MCF 10A (cell line): Measurements from ENCODE around the gene SLC2A4. TPM values are rescaled to one million over a fixed set of nuclear protein-coding genes. Genes with fewer than 3 reads are reported as not detected.

ENCODE experiments used
- BruUV-seq: library from RNA; stranded (reverse); fragments of 400-500 nt; replicated peaks from 2 replicates; lab custom pipeline; 2021; lab: Mats Ljungman, UMichigan
- CTCF ChIA-PET: fragments of 300-600 bp; sonication (Branson Sonifier 250); formaldehyde crosslinking; extraction: SDS; loops from one replicate; lab custom pipeline; 2021; ENCODE audit warnings: antibody characterized with exemption, inconsistent platforms; lab: Yijun Ruan, JAX
- POLR2A ChIA-PET: fragments of 300-600, 350-650 bp; sonication (Branson Sonifier 250); formaldehyde crosslinking; extraction: SDS; loops from one replicate; lab custom pipeline; 2020; ENCODE audit warnings: antibody characterized with exemption, inconsistent platforms; lab: Yijun Ruan, JAX
- DNase-seq: peaks from one replicate; pipeline ENCODE4 v3.0.0-alpha.2; 2018; ENCODE audit not compliant: unreplicated experiment
- H3K27ac Mint-ChIP-seq: one replicate; pipeline ENCODE4 v1.8.0; 2022; ENCODE audit warnings: mild to moderate bottlenecking, low read depth, mixed read lengths; ENCODE audit not compliant: unreplicated experiment
- H3K27me3 Mint-ChIP-seq: one replicate; pipeline ENCODE4 v1.8.0; 2022; ENCODE audit warnings: mixed read lengths; ENCODE audit not compliant: insufficient read depth, unreplicated experiment
- H3K36me3 Mint-ChIP-seq: one replicate; pipeline ENCODE4 v1.8.0; 2022; ENCODE audit warnings: mild to moderate bottlenecking, moderate library complexity, mixed read lengths; ENCODE audit not compliant: insufficient read depth, unreplicated experiment
- H3K4me1 Mint-ChIP-seq: one replicate; pipeline ENCODE4 v1.8.0; 2022; ENCODE audit warnings: mixed read lengths; ENCODE audit not compliant: insufficient read depth, unreplicated experiment
- H3K4me3 Mint-ChIP-seq: one replicate; pipeline ENCODE4 v1.8.0; 2022; ENCODE audit warnings: mild to moderate bottlenecking, moderate library complexity, mixed read lengths; ENCODE audit not compliant: unreplicated experiment
- H3K9me3 Mint-ChIP-seq: one replicate; pipeline ENCODE4 v1.8.0; 2022; ENCODE audit warnings: mixed read lengths; ENCODE audit not compliant: unreplicated experiment
- intact Hi-C: fragments of 100-400 bp; cut with micrococcal nuclease; formaldehyde crosslinking; loops from 2 replicates; pipeline ENCODE4 v1.14.1; 2022
- total RNA-seq: library from RNA; stranded (reverse); gene quantifications from 2 replicates; pipeline ENCODE4 v1.2.3, GENCODE V29; 2022
- TF ChIP-seq, protein P1 (sequence below): fragments of 200-600 bp; IDR thresholded peaks from one replicate; pipeline ENCODE4 v1.8.0; 2022; ENCODE audit warnings: antibody characterized with exemption, mild to moderate bottlenecking; ENCODE audit not compliant: unreplicated experiment

The SLC2A4 gene
- total RNA-seq, 1 experiment from 2014 or later = not detected

DNA sequence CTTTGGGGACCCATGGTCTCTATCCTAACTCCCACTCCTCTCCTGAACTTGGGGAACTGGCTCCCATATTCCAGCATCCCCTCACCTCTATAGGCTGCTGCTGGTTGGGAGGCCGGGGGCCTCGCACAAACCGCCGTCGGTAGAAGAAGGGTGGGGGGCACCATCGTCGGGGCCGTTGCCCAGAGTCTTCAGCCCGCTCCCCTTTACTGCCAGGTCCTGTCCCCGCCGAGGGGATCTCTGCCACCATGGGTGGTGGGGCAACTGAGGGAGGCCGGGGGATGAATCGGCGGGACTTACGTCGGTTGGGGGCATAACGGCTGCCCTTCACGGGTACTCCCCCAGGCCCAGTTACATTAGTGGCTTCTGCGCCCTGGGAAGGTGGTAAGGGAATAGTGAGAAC is 8.6 kb downstream of the SLC2A4 start:
- Mint-ChIP-seq H3K9me3 (no peaks in the 10 kb centered on the region), H3K27ac (no peak overlapping the region), H3K4me1 (peaks cover 11% of the 10 kb centered on the region), H3K4me3 (no peak overlapping the region), H3K27me3 (peaks cover 22% of the 10 kb centered on the region), H3K36me3 (peaks cover 5% of the 10 kb centered on the region)
- intact Hi-C loops = no loop called here
- no TSS peak for BruUV-seq
- DNase-seq = no peak
- TF ChIP-seq, protein P1, sequence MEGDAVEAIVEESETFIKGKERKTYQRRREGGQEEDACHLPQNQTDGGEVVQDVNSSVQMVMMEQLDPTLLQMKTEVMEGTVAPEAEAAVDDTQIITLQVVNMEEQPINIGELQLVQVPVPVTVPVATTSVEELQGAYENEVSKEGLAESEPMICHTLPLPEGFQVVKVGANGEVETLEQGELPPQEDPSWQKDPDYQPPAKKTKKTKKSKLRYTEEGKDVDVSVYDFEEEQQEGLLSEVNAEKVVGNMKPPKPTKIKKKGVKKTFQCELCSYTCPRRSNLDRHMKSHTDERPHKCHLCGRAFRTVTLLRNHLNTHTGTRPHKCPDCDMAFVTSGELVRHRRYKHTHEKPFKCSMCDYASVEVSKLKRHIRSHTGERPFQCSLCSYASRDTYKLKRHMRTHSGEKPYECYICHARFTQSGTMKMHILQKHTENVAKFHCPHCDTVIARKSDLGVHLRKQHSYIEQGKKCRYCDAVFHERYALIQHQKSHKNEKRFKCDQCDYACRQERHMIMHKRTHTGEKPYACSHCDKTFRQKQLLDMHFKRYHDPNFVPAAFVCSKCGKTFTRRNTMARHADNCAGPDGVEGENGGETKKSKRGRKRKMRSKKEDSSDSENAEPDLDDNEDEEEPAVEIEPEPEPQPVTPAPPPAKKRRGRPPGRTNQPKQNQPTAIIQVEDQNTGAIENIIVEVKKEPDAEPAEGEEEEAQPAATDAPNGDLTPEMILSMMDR = no peak
- ChIA-PET POLR2A (no interaction called here), CTCF (interaction anchor here (0.7 kb wide), 1 partner anchor 10 kb away, joined by 3 read pairs; no protein-coding TSS in a partner anchor)

DNA sequence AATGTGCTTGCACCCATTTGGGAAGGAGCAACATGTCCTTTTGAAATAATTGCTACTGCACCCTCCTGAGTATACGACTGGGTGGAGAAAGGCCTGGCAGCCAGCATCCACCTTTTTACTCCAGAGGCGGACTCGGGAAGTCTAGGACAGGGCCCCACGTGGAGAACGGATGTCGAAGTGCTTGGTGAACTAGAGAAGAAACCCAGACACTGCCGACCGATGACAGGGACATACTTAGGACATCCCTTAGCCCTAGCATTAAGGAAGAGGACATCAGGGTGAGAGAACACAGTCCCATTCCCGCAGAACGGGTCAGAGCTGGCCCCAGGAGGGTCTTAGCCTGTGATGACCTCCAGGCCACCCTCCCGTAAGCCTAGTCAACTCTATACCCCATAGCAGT is 9.2 kb downstream of the SLC2A4 start:
- H3K4me3 Mint-ChIP-seq = no peak overlapping the region
- H3K27me3 Mint-ChIP-seq = peaks cover 22% of the 10 kb centered on the region
- DNase-seq = no peak
- intact Hi-C loops = no loop called here
- TF ChIP-seq, protein P1 = no peak
- peaks cover 11% of the 10 kb centered on the region for H3K4me1 Mint-ChIP-seq
- ChIA-PET POLR2A (no interaction called here), CTCF (interaction anchor here (0.7 to 3.6 kb wide), 2 partner anchors 11 kb away, joined by 3 to 23 read pairs; partner anchors contain the start of gene SLC2A4)
- no peaks in the 10 kb centered on the region for H3K9me3 Mint-ChIP-seq
- peaks cover 10% of the 10 kb centered on the region for H3K36me3 Mint-ChIP-seq
- no TSS peak for BruUV-seq
- no peak overlapping the region for H3K27ac Mint-ChIP-seq

DNA sequence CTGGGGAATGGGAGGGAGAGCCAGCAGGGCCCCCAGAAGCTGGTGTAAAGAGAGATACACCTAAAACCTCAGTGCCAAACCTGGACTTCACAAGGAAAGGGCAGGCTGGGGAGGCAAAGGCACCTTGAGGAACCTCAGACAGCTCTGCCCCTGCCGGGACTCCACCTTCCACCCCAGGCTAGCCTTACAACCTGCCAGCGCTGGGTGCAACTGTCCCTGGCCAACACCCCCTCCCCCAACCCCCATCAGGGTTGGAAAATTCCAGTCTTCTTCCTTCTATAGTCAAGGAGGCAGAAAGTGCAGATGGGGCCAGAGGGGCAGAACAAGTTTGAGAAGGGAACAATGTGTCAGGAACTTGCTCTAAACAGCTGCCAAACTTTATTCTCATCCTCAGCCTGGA is 10.7 kb downstream of the SLC2A4 start:
- DNase-seq = no peak
- Mint-ChIP-seq H3K27ac (no peak overlapping the region), H3K36me3 (peaks cover 10% of the 10 kb centered on the region), H3K4me1 (peaks cover 17% of the 10 kb centered on the region), H3K9me3 (no peaks in the 10 kb centered on the region), H3K27me3 (peaks cover 17% of the 10 kb centered on the region), H3K4me3 (no peak overlapping the region)
- TF ChIP-seq, protein P1 = no peak
- CTCF ChIA-PET = interaction anchor here (0.5 to 3.6 kb wide), 7 partner anchors 10 to 1700 kb away, joined by 3 to 23 read pairs (median 4); partner anchors contain the start of genes NAA38 and SLC2A4
- POLR2A ChIA-PET = interaction anchor here (0.6 to 3.1 kb wide), 5 partner anchors 11 to 125 kb away, joined by 3 to 30 read pairs (median 9); partner anchors contain the start of genes GABARAP, NEURL4 and SLC2A4
- intact Hi-C loops = no loop called here
- BruUV-seq = no TSS peak

DNA sequence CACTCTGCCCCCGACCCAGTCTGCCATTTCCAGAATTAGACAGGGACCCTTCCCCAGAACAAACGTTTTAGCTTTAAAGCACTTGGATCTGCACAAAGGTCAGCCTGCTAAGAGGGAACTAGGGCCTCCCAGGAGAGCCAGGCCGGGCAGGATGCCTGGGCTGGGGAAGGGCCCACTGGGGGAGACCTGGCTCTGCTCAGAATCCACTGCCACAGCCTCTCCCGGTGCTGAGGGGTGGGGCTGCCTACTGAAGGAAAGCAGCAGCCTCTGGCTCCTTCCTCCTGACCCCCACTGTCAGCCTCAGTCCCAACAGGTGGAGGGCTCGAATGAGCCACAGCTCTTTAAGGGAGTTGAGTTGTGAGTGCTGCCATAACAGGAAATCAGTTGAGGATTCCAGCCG is 11.2 kb downstream of the SLC2A4 start:
- Mint-ChIP-seq H3K27me3 (peaks cover 12% of the 10 kb centered on the region), H3K4me1 (peaks cover 17% of the 10 kb centered on the region), H3K4me3 (peak overlapping the region; percentile 38), H3K36me3 (peaks cover 10% of the 10 kb centered on the region), H3K9me3 (no peaks in the 10 kb centered on the region), H3K27ac (no peak overlapping the region)
- CTCF ChIA-PET = interaction anchor here (0.6 to 3.6 kb wide), 6 partner anchors 10 to 296 kb away, joined by 3 to 23 read pairs (median 4); partner anchors contain the start of gene SLC2A4
- intact Hi-C loops = no loop called here
- BruUV-seq = no TSS peak
- TF ChIP-seq, protein P1 = no peak
- POLR2A ChIA-PET = interaction anchor here (0.6 to 3.1 kb wide), 9 partner anchors 10 to 126 kb away, joined by 3 to 30 read pairs (median 5); partner anchors contain the start of genes GABARAP, NEURL4 and SLC2A4
- no peak for DNase-seq
